Neural crest cell (in vitro differentiated cells): Measurements from ENCODE around the gene TTC9B. TPM values are rescaled to one million over a fixed set of nuclear protein-coding genes. Genes with fewer than 3 reads are reported as not detected.

ENCODE experiments used
- DNase-seq: peaks from one replicate; pipeline ENCODE4 v3.0.0; 2021; ENCODE audit warnings: low read depth, mixed read lengths, low spot score
- H3K27ac Mint-ChIP-seq: one replicate; pipeline ENCODE4 v1.8.0; 2021; ENCODE audit warnings: mild to moderate bottlenecking, mixed read lengths; ENCODE audit not compliant: unreplicated experiment
- H3K27me3 Mint-ChIP-seq: 2 replicates; pipeline ENCODE4 v1.8.0; 2021; ENCODE audit warnings: low read depth, mild to moderate bottlenecking, mixed read lengths
- H3K36me3 Mint-ChIP-seq: 2 replicates; pipeline ENCODE4 v1.8.0; 2021; ENCODE audit warnings: low read depth, mild to moderate bottlenecking, mixed read lengths
- H3K4me1 Mint-ChIP-seq: 2 replicates; pipeline ENCODE4 v1.8.0; 2021; ENCODE audit warnings: mixed read lengths
- H3K4me3 Mint-ChIP-seq: one replicate; pipeline ENCODE4 v1.8.0; 2021; ENCODE audit warnings: mild to moderate bottlenecking, mixed read lengths
- H3K9me3 Mint-ChIP-seq: 2 replicates; pipeline ENCODE4 v1.8.0; 2021; ENCODE audit warnings: mixed read lengths
- total RNA-seq: library from RNA; stranded (reverse); gene quantifications from 2 replicates; pipeline ENCODE4 v1.2.1, GENCODE V29; 2021
- TF ChIP-seq, protein P1 (sequence below): fragments of 200-600 bp; sonication (generic); conservative IDR thresholded peaks from 2 replicates; pipeline ENCODE4 v1.5.0; 2021; ENCODE audit warnings: antibody characterized with exemption, mild to moderate bottlenecking

Gene TTC9B
- total RNA-seq, 1 donor from 2014 or later, result 2.5 TPM

DNA sequence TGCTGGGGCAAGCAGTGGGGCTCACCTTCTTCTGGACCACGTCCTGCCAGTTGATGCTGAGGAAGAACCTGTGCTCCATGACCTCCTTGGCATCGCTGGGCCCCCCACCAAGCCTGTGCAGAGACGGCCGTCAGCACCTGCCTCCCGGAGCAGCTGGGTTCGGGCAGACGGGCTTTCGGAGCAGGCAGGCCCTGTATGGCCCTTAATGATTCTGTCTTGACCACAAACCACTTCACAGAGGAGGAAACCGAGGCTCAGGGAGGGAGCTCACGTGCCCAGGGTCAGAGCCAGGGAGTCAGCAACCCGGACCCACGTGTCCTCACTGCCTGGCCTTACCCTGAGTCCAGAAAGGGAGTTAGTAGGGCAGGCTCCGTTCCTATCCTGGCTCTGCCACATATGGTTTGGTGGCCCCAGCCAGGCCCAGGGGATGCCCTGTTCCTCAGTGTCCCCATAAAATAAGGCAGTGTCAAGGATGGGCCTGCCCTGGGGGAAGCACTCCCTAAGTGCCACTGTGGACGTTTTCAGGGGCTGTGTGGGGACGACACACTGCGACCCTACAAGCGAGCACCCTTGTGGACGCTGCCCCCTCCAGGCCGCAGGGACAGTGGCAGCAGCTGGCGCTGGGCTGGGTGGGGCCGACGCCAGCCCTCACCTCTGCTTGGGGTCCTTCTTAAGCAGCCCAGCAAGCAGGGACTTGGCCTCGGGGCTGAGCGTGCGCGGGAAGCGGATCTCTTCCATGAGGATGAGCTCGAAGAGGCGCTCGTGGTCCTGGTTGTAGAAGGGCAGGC, 17.2 kb upstream of the TTC9B start:
- peaks cover 18% of the 10 kb centered on the region for H3K4me1 Mint-ChIP-seq
- DNase-seq, result no peak
- H3K9me3 Mint-ChIP-seq, result no peaks in the 10 kb centered on the region
- H3K4me3 Mint-ChIP-seq, result no peak overlapping the region
- no peak overlapping the region for H3K27ac Mint-ChIP-seq
- TF ChIP-seq, protein P1, sequence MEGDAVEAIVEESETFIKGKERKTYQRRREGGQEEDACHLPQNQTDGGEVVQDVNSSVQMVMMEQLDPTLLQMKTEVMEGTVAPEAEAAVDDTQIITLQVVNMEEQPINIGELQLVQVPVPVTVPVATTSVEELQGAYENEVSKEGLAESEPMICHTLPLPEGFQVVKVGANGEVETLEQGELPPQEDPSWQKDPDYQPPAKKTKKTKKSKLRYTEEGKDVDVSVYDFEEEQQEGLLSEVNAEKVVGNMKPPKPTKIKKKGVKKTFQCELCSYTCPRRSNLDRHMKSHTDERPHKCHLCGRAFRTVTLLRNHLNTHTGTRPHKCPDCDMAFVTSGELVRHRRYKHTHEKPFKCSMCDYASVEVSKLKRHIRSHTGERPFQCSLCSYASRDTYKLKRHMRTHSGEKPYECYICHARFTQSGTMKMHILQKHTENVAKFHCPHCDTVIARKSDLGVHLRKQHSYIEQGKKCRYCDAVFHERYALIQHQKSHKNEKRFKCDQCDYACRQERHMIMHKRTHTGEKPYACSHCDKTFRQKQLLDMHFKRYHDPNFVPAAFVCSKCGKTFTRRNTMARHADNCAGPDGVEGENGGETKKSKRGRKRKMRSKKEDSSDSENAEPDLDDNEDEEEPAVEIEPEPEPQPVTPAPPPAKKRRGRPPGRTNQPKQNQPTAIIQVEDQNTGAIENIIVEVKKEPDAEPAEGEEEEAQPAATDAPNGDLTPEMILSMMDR, result peak; percentile 16
- H3K36me3 Mint-ChIP-seq, result peaks cover 4% of the 10 kb centered on the region
- no peaks in the 10 kb centered on the region for H3K27me3 Mint-ChIP-seq

- Mint-ChIP-seq H3K4me1 (peaks cover 18% of the 10 kb centered on the region), H3K4me3 (no peak overlapping the region), H3K27ac (no peak overlapping the region), H3K36me3 (peaks cover 4% of the 10 kb centered on the region), H3K9me3 (no peaks in the 10 kb centered on the region), H3K27me3 (no peaks in the 10 kb centered on the region)
- DNase-seq, result no peak
- TF ChIP-seq, protein P1, result no peak
Measured at GRCh38 chr19:40234429-40235237, 16.4 kb upstream of the TTC9B start.

- Mint-ChIP-seq H3K27me3 (no peaks in the 10 kb centered on the region), H3K36me3 (peaks cover 4% of the 10 kb centered on the region), H3K4me1 (peaks cover 18% of the 10 kb centered on the region), H3K4me3 (no peak overlapping the region), H3K9me3 (no peaks in the 10 kb centered on the region), H3K27ac (no peak overlapping the region)
- TF ChIP-seq, protein P1, result no peak
- no peak for DNase-seq
Measured at GRCh38 chr19:40233811-40234389, 15.7 kb upstream of the TTC9B start.

GRCh38 chr19:40232949-40233810, 15.0 kb upstream of the TTC9B start:
- Mint-ChIP-seq H3K4me3 (no peak overlapping the region), H3K27me3 (peaks cover 2% of the 10 kb centered on the region), H3K36me3 (peaks cover 4% of the 10 kb centered on the region), H3K9me3 (no peaks in the 10 kb centered on the region), H3K27ac (no peak overlapping the region), H3K4me1 (peaks cover 21% of the 10 kb centered on the region)
- TF ChIP-seq, protein P1, result no peak
- DNase-seq, result no peak

GRCh38 chr19:40232479-40232878, 14.3 kb upstream of the TTC9B start:
- Mint-ChIP-seq H3K36me3 (peaks cover 4% of the 10 kb centered on the region), H3K9me3 (no peaks in the 10 kb centered on the region), H3K27me3 (peaks cover 7% of the 10 kb centered on the region), H3K4me3 (no peak overlapping the region), H3K27ac (no peak overlapping the region), H3K4me1 (peaks cover 24% of the 10 kb centered on the region)
- TF ChIP-seq, protein P1, result no peak
- no peak for DNase-seq
